CD14-positive monocyte (primary cell): ENCODE results near the gene TNS2. TPM values are rescaled to one million over a fixed set of nuclear protein-coding genes. Genes with fewer than 3 reads are reported as not detected.

ENCODE experiments used
- DNase-seq, 3 donors: peaks; one replicate each; pipeline ENCODE4 v3.0.0-alpha.2; 2011 to 2022
- H2AFZ ChIP-seq: 2 replicates; pipeline ENCODE4 v1.6.0; 2012; ENCODE audit warnings: mild to moderate bottlenecking, low read depth, low read length, inconsistent platforms; ENCODE audit not compliant: insufficient read depth, poor library complexity, severe bottlenecking
- H3K27ac ChIP-seq, 2 donors: 1 replicate in 1 of 2; 2 replicates in 1 of 2; pipeline ENCODE4 v1.5.1; 2012 to 2013; ENCODE audit warnings: low read length in 2 of 2, control low read depth in 1 of 2, inconsistent platforms in 1 of 2, low read depth in 1 of 2, mild to moderate bottlenecking in 1 of 2
- H3K27me3 ChIP-seq, 2 donors: one replicate each; pipeline versions ENCODE4 v1.6.0 to v1.6.1; 2011 to 2013; ENCODE audit warnings: low read length in 2 of 2; ENCODE audit not compliant: control insufficient read depth in 2 of 2, insufficient read depth in 2 of 2
- H3K36me3 ChIP-seq, 2 donors: replicated peaks in 1 of 2; 1 replicate in 1 of 2; 2 replicates in 1 of 2; pipeline versions ENCODE4 v1.5.1 to v1.6.1; 2012 to 2013; ENCODE audit warnings: low read length in 2 of 2, control low read depth in 1 of 2, inconsistent platforms in 1 of 2, mild to moderate bottlenecking in 1 of 2; ENCODE audit not compliant: insufficient read depth in 2 of 2, control insufficient read depth in 1 of 2
- H3K4me1 ChIP-seq, 2 donors: 1 replicate in 1 of 2; 2 replicates in 1 of 2; pipeline versions ENCODE4 v1.5.1 to v1.6.1; 2012 to 2013; ENCODE audit warnings: low read length in 2 of 2, control low read depth in 1 of 2, inconsistent platforms in 1 of 2, mild to moderate bottlenecking in 1 of 2, moderate library complexity in 1 of 2; ENCODE audit not compliant: insufficient read depth in 2 of 2, control insufficient read depth in 1 of 2
- H3K4me2 ChIP-seq: replicated peaks from 2 replicates; pipeline ENCODE3; 2012; ENCODE audit warnings: low read length, moderate library complexity, mild to moderate bottlenecking; ENCODE audit not compliant: poor library complexity, severe bottlenecking; ENCODE audit errors: extremely low read depth
- H3K4me3 ChIP-seq, 3 experiments: fragments of 200-600 bp in 1 of 3; sonication (generic) in 1 of 3; replicated peaks in 1 of 3; 1 replicate in 2 of 3; 2 replicates in 1 of 3; pipeline ENCODE4 v1.5.1; 2011 to 2013; ENCODE audit warnings: low read length in 3 of 3, mild to moderate bottlenecking in 3 of 3, control low read depth in 2 of 3, low read depth in 2 of 3, inconsistent platforms in 1 of 3, moderate library complexity in 1 of 3
- H3K79me2 ChIP-seq: 2 replicates; pipeline ENCODE4 v1.6.0; 2012; ENCODE audit warnings: mild to moderate bottlenecking, control low read depth, inconsistent platforms, low read length, moderate library complexity; ENCODE audit not compliant: insufficient read depth
- H3K9ac ChIP-seq: 2 replicates; pipeline ENCODE4 v1.6.0; 2017; ENCODE audit warnings: low read length, mild to moderate bottlenecking; ENCODE audit not compliant: insufficient read depth, poor library complexity, severe bottlenecking
- H3K9me3 ChIP-seq, 2 donors: replicated peaks in 1 of 2; 1 replicate in 1 of 2; 2 replicates in 1 of 2; pipeline versions ENCODE4 v1.5.1 to v1.6.1; 2012 to 2013; ENCODE audit warnings: low read length in 2 of 2, control low read depth in 1 of 2; ENCODE audit not compliant: control insufficient read depth in 1 of 2, insufficient read depth in 1 of 2
- H4K20me1 ChIP-seq: 2 replicates; pipeline ENCODE4 v1.6.0; 2012; ENCODE audit warnings: mild to moderate bottlenecking, low read length, control low read depth, moderate library complexity; ENCODE audit not compliant: insufficient read depth
- H3K27ac Mint-ChIP-seq, 7 donors: one replicate each; pipeline ENCODE4 v1.8.0; 2020; ENCODE audit warnings: mild to moderate bottlenecking in 7 of 7, mixed read lengths in 7 of 7, moderate library complexity in 6 of 7, inconsistent platforms in 2 of 7
- H3K27me3 Mint-ChIP-seq, 3 donors: one replicate each; pipeline ENCODE4 v1.8.0; 2021 to 2022; ENCODE audit warnings: low read depth in 3 of 3, mild to moderate bottlenecking in 3 of 3, mixed read lengths in 3 of 3, moderate library complexity in 3 of 3, inconsistent platforms in 1 of 3
- H3K36me3 Mint-ChIP-seq, 2 donors: one replicate each; pipeline ENCODE4 v1.8.0; 2020; ENCODE audit warnings: mixed read lengths in 2 of 2, inconsistent platforms in 1 of 2, mild to moderate bottlenecking in 1 of 2
- H3K4me1 Mint-ChIP-seq: one replicate; pipeline ENCODE4 v1.8.0; 2020; ENCODE audit warnings: mild to moderate bottlenecking, mixed read lengths
- H3K4me3 Mint-ChIP-seq, 2 donors: one replicate each; pipeline ENCODE4 v1.8.0; 2020; ENCODE audit warnings: mild to moderate bottlenecking in 2 of 2, mixed read lengths in 2 of 2, moderate library complexity in 1 of 2
- H3K9me3 Mint-ChIP-seq, 7 donors: one replicate each; pipeline ENCODE4 v1.8.0; 2020 to 2022; ENCODE audit warnings: mixed read lengths in 7 of 7, mild to moderate bottlenecking in 6 of 7, moderate library complexity in 6 of 7, inconsistent platforms in 2 of 7
- CTCF ChIP-seq: fragments of 200-600 bp; IDR thresholded peaks from one replicate; pipeline ENCODE4 v1.8.0; 2022; ENCODE audit warnings: antibody characterized with exemption, mild to moderate bottlenecking
- WGBS: methylation state at CpG from one replicate; pipeline ENCODE4 v1.1.5; 2013; ENCODE audit warnings: missing lambda C conversion rate; ENCODE audit not compliant: insufficient coverage; 5-methylcytosine and 5-hydroxymethylcytosine counted together
- intact Hi-C, 2 donors: fragments of 100-400 bp; cut with micrococcal nuclease; formaldehyde crosslinking; loops; one replicate each; pipeline versions ENCODE4 v1.15.0 to v1.15.1; 2023
- polyA plus RNA-seq, 3 donors: library from polyadenylated mRNA; depleted of rRNA in 1 of 3; unstranded in 2 of 3; stranded (reverse) in 1 of 3; fragments of 300-500 nt in 2 of 3; fragments of >200 nt in 1 of 3; fragmentation: Illumina TruSeq in 2 of 3; gene quantifications; 1 replicate in 2 of 3; 2 replicates in 1 of 3; pipeline ENCODE4 v1.2.3, GENCODE V29; 2012 to 2021

TNS2 gene
- polyA plus RNA-seq, 3 donors, result 0.05 to 0.43 (median 0.36) TPM

GRCh38 chr12:53096089-53096741 is 46.4 kb downstream of the TNS2 start:
- H3K4me3 Mint-ChIP-seq, result peak overlapping the region in 1 of 2 donors; percentile 94
- H4K20me1 ChIP-seq, result no peaks in the 10 kb centered on the region
- H3K36me3 ChIP-seq, result no peaks in the 10 kb centered on the region
- H3K9ac ChIP-seq, result no peak overlapping the region
- TF ChIP-seq CTCF, result no peak
- intact Hi-C loops, result loop anchor here in 1 of 2 donors (10.0 kb wide), 1 partner anchor 51 kb away; no protein-coding TSS in a partner anchor
- peaks cover 15 to 24% of the 10 kb centered on the region in 2 donors for H3K27me3 ChIP-seq
- no peak for DNase-seq
- H3K27ac Mint-ChIP-seq, result peak overlapping the region in 2 of 7 donors; percentile 46 to 77
- no peak overlapping the region for H2AFZ ChIP-seq
- H3K4me2 ChIP-seq, result no peak overlapping the region
- H3K4me1 Mint-ChIP-seq, result peaks cover 42% of the 10 kb centered on the region
- H3K27me3 Mint-ChIP-seq, result peaks cover 29 to 36% (median 34%) of the 10 kb centered on the region in 3 donors
- H3K79me2 ChIP-seq, result no peaks in the 10 kb centered on the region
- H3K36me3 Mint-ChIP-seq, result peaks cover 0 to 13% of the 10 kb centered on the region in 2 donors
- H3K9me3 ChIP-seq, result no peaks in the 10 kb centered on the region
- no peak overlapping the region for H3K4me3 ChIP-seq
- H3K4me1 ChIP-seq, result peaks cover 49 to 50% of the 10 kb centered on the region in 2 donors
- 64% methylated on average over 7 of the region's 11 CpGs for WGBS
- H3K9me3 Mint-ChIP-seq, result peaks cover 0 to 4% (median 0%) of the 10 kb centered on the region in 7 donors
- no peak overlapping the region for H3K27ac ChIP-seq

GRCh38 chr12:53096759-53097158 is 46.9 kb downstream of the TNS2 start:
- DNase-seq, result no peak
- WGBS, result 54% methylated on average over 7 of the region's 9 CpGs
- Histone ChIP-seq H3K27ac (no peak overlapping the region), H3K27me3 (peaks cover 15 to 24% of the 10 kb centered on the region in 2 donors), H3K9ac (no peak overlapping the region), H3K4me3 (peak overlapping the region in 1 of 3 experiments; percentile 75), H3K79me2 (no peaks in the 10 kb centered on the region), H3K4me2 (peak overlapping the region; percentile 93), H2AFZ (peak overlapping the region; percentile 85), H3K9me3 (no peaks in the 10 kb centered on the region), H3K36me3 (no peaks in the 10 kb centered on the region), H4K20me1 (no peaks in the 10 kb centered on the region), H3K4me1 (peaks cover 50% of the 10 kb centered on the region in 2 donors)
- H3K9me3 Mint-ChIP-seq, result peaks cover 0 to 4% (median 0%) of the 10 kb centered on the region in 7 donors
- intact Hi-C loops, result loop anchor here in 1 of 2 donors (10.0 kb wide), 1 partner anchor 52 kb away; no protein-coding TSS in a partner anchor
- H3K4me1 Mint-ChIP-seq, result peaks cover 42% of the 10 kb centered on the region
- peak overlapping the region; percentile 79 to 94 for H3K4me3 Mint-ChIP-seq
- peaks cover 0 to 13% of the 10 kb centered on the region in 2 donors for H3K36me3 Mint-ChIP-seq
- peaks cover 29 to 34% (median 32%) of the 10 kb centered on the region in 3 donors for H3K27me3 Mint-ChIP-seq
- H3K27ac Mint-ChIP-seq, result peak overlapping the region in 1 of 7 donors; percentile 77
- no peak for TF ChIP-seq CTCF
